H1 (cell line): ENCODE results near the gene ANAPC1. TPM values are rescaled to one million over a fixed set of nuclear protein-coding genes. Genes with fewer than 3 reads are reported as not detected.
"Not testable (repeated sequence)": the region's sequence is repeated elsewhere in the genome, so short reads cannot be mapped to it uniquely, and the experiment has no call there.

Experiments
- CTCF ChIA-PET: fragments of 300-600 bp; sonication (Branson Sonifier 250); formaldehyde crosslinking; loops from one replicate; lab custom pipeline; 2021; ENCODE audit not compliant: partially characterized antibody; lab: Charles Lee
- POLR2A ChIA-PET: fragments of 300-600 bp; sonication (Branson Sonifier 250); formaldehyde crosslinking; loops from one replicate; lab custom pipeline; 2021; ENCODE audit warnings: inconsistent platforms; ENCODE audit not compliant: partially characterized antibody; lab: Charles Lee
- DNase-seq, 2 experiments: peaks; one replicate each; pipeline versions ENCODE4 v3.0.0 to v3.0.0-alpha.2; 2010 to 2022; ENCODE audit warnings: low spot score in 2 of 2, low read depth in 1 of 2, mixed read lengths in 1 of 2
- FAIRE-seq: peaks from 2 replicates; lab custom pipeline; 2011; peaks lifted over from hg19 to GRCh38; lab: Jason Lieb, UNC
- H2AFZ ChIP-seq: 2 replicates; pipeline ENCODE4 v1.8.1; 2012; ENCODE audit warnings: low read length, inconsistent platforms
- H2AK5ac ChIP-seq: 2 replicates; pipeline ENCODE4 v1.6.1; 2013; ENCODE audit warnings: low read depth, low read length
- H2BK120ac ChIP-seq: replicated peaks from 2 replicates; pipeline ENCODE3; 2013; ENCODE audit warnings: low read depth, low read length, inconsistent platforms
- H2BK12ac ChIP-seq: 2 replicates; pipeline ENCODE4 v1.6.1; 2013; ENCODE audit warnings: low read depth, low read length
- H2BK15ac ChIP-seq: 2 replicates; pipeline ENCODE4 v1.6.1; 2013; ENCODE audit warnings: low read length
- H2BK20ac ChIP-seq: 2 replicates; pipeline ENCODE4 v1.6.1; 2013; ENCODE audit warnings: low read length
- H2BK5ac ChIP-seq: 2 replicates; pipeline ENCODE4 v1.6.1; 2013; ENCODE audit warnings: low read depth, low read length
- H3K14ac ChIP-seq: 2 replicates; pipeline ENCODE4 v1.6.1; 2013; ENCODE audit warnings: inconsistent platforms; ENCODE audit not compliant: insufficient read length
- H3K18ac ChIP-seq: 2 replicates; pipeline ENCODE4 v1.6.1; 2013; ENCODE audit warnings: low read length; ENCODE audit errors: extremely low read depth
- H3K23ac ChIP-seq: 2 replicates; pipeline ENCODE4 v1.6.1; 2013; ENCODE audit warnings: inconsistent platforms; ENCODE audit not compliant: insufficient read length
- H3K23me2 ChIP-seq: 2 replicates; pipeline ENCODE4 v1.6.1; 2013; ENCODE audit warnings: low read depth, low read length
- H3K27ac ChIP-seq: 2 replicates; pipeline ENCODE4 v1.6.1; 2011; ENCODE audit warnings: low read depth, low read length, inconsistent platforms
- H3K27me3 ChIP-seq, 4 experiments: replicated peaks in 1 of 4; 1 replicate in 1 of 4; 2 replicates in 3 of 4; pipeline versions ENCODE4 v1.6.1 to v1.8.1; 2011 to 2013; ENCODE audit warnings: low read length in 3 of 4, mild to moderate bottlenecking in 3 of 4, inconsistent platforms in 2 of 4, mixed read lengths in 2 of 4, moderate library complexity in 1 of 4; ENCODE audit not compliant: control insufficient read depth in 3 of 4, insufficient read depth in 3 of 4; ENCODE audit errors: extremely low read depth in 1 of 4
- H3K36me3 ChIP-seq, 4 experiments: 2 replicates each; pipeline versions ENCODE4 v1.6.1 to v1.8.1; 2011 to 2013; ENCODE audit warnings: mild to moderate bottlenecking in 4 of 4, low read length in 3 of 4, moderate library complexity in 2 of 4, control low read depth in 1 of 4, inconsistent platforms in 1 of 4; ENCODE audit not compliant: insufficient read depth in 4 of 4, control insufficient read depth in 2 of 4
- H3K4ac ChIP-seq: replicated peaks from 2 replicates; pipeline ENCODE3; 2013; ENCODE audit warnings: low read length, low read depth, mixed read lengths, inconsistent platforms; ENCODE audit not compliant: insufficient read length
- H3K4me1 ChIP-seq, 4 experiments: replicated peaks in 1 of 4; 1 replicate in 1 of 4; 2 replicates in 3 of 4; pipeline versions ENCODE4 v1.6.1 to v1.8.1; 2011 to 2013; ENCODE audit warnings: low read length in 3 of 4, inconsistent platforms in 2 of 4, mixed read lengths in 1 of 4; ENCODE audit not compliant: insufficient read depth in 4 of 4, control insufficient read depth in 3 of 4
- H3K4me2 ChIP-seq, 2 experiments: 2 replicates each; pipeline versions ENCODE4 v1.6.1 to v1.8.1; 2011 to 2013; ENCODE audit warnings: low read depth in 2 of 2, low read length in 2 of 2, control low read depth in 1 of 2, inconsistent platforms in 1 of 2, mild to moderate bottlenecking in 1 of 2; ENCODE audit not compliant: insufficient read depth in 1 of 2
- H3K4me3 ChIP-seq, 4 experiments: fragments of 200-600, 300-600 bp in 1 of 4; sonication (generic), shearing (Covaris generic), sonication (Bioruptor Twin) in 1 of 4; 2 replicates each; pipeline versions ENCODE4 v1.5.1 to v1.8.1; 2011 to 2016; ENCODE audit warnings: low read length in 4 of 4, low read depth in 3 of 4, control low read depth in 2 of 4, inconsistent platforms in 2 of 4, mild to moderate bottlenecking in 2 of 4, mixed read lengths in 1 of 4, moderate library complexity in 1 of 4; ENCODE audit not compliant: insufficient read depth in 2 of 4; ENCODE audit errors: extremely low read depth in 1 of 4
- H3K56ac ChIP-seq: replicated peaks from 2 replicates; pipeline ENCODE3; 2013; ENCODE audit warnings: low read depth, mild to moderate bottlenecking, mixed read lengths, low read length, inconsistent platforms; ENCODE audit not compliant: insufficient read length
- H3K79me1 ChIP-seq: 2 replicates; pipeline ENCODE4 v1.6.1; 2013; ENCODE audit warnings: low read depth, low read length, control low read depth
- H3K79me2 ChIP-seq, 2 experiments: 2 replicates each; pipeline versions ENCODE4 v1.6.1 to v1.8.1; 2012 to 2013; ENCODE audit warnings: low read length in 2 of 2, mild to moderate bottlenecking in 2 of 2, inconsistent platforms in 1 of 2; ENCODE audit not compliant: insufficient read depth in 2 of 2, control insufficient read depth in 1 of 2
- H3K9ac ChIP-seq, 4 experiments: replicated peaks in 1 of 4; 1 replicate in 1 of 4; 2 replicates in 3 of 4; pipeline versions ENCODE4 v1.6.1 to v1.8.1; 2011 to 2013; ENCODE audit warnings: low read depth in 3 of 4, low read length in 3 of 4, control low read depth in 2 of 4, mild to moderate bottlenecking in 2 of 4, moderate library complexity in 2 of 4, inconsistent platforms in 1 of 4; ENCODE audit errors: extremely low read depth in 1 of 4
- H3K9me3 ChIP-seq, 2 experiments: 2 replicates each; pipeline versions ENCODE4 v1.6.1 to v1.8.1; 2012 to 2013; ENCODE audit warnings: mild to moderate bottlenecking in 2 of 2, moderate library complexity in 2 of 2, control low read depth in 1 of 2, inconsistent platforms in 1 of 2, low read depth in 1 of 2, low read length in 1 of 2, mixed read lengths in 1 of 2; ENCODE audit not compliant: insufficient read depth in 2 of 2
- H4K20me1 ChIP-seq, 2 experiments: replicated peaks in 1 of 2; 2 replicates each; pipeline versions ENCODE3 to v1.8.1; 2011 to 2013; ENCODE audit warnings: inconsistent platforms in 2 of 2, low read length in 2 of 2, mild to moderate bottlenecking in 1 of 2; ENCODE audit not compliant: insufficient read depth in 2 of 2, control insufficient read depth in 1 of 2
- H4K5ac ChIP-seq: 2 replicates; pipeline ENCODE4 v1.6.1; 2013; ENCODE audit warnings: low read length, low read depth, mixed read lengths, inconsistent platforms; ENCODE audit not compliant: insufficient read length
- H4K8ac ChIP-seq: 2 replicates; pipeline ENCODE4 v1.8.0; 2013; ENCODE audit warnings: mild to moderate bottlenecking, moderate library complexity, low read length, inconsistent platforms; ENCODE audit not compliant: insufficient read depth; ENCODE audit errors: extremely low read depth
- H4K91ac ChIP-seq: replicated peaks from 2 replicates; pipeline ENCODE3; 2013; ENCODE audit warnings: low read length, mixed read lengths, inconsistent platforms; ENCODE audit not compliant: insufficient read length
- WGBS, 2 experiments: shearing (Covaris generic) in 1 of 2; methylation state at CpG; one replicate each; pipeline versions ENCODE4 v1.1.6 to v1.1.7; 2013 to 2015; ENCODE audit warnings: low lambda C conversion rate in 2 of 2, mixed read lengths in 2 of 2, inconsistent platforms in 1 of 2, low coverage in 1 of 2, missing lambda C conversion rate in 1 of 2; ENCODE audit not compliant: insufficient replicate concordance in 2 of 2, insufficient coverage in 1 of 2, insufficient read length in 1 of 2; ENCODE audit errors: extremely low coverage in 1 of 2, missing lambda C conversion rate in 1 of 2; 5-methylcytosine and 5-hydroxymethylcytosine counted together
- polyA plus RNA-seq, 7 experiments: library from polyadenylated mRNA; depleted of rRNA in 3 of 7; stranded (reverse) in 5 of 7; unstranded in 2 of 7; fragments of >200 nt in 5 of 7; fragments of 200-250 nt in 2 of 7; gene quantifications; 1 replicate in 5 of 7; 2 replicates in 1 of 7; 4 replicates in 1 of 7; pipeline versions ENCODE4 v1.2.1 to v1.2.3, GENCODE V29; 2011 to 2013; ENCODE audit warnings: missing spikeins in 2 of 7, mixed read lengths in 2 of 7
- total RNA-seq: library from RNA; stranded (reverse); fragmentation: NEBNext Ultra II Directional; extraction: Animal tissue kit (Norgen Biotek cat#: 25700); gene quantifications from 2 replicates; pipeline ENCODE4 v1.2.1, GENCODE V29; 2021

Gene ANAPC1
- total and polyA plus RNA-seq, 2 of the 8 experiments (the other 6 are each of a cell fraction or from before 2014, with no cell fraction given) = 46.6 to 107 TPM

DNA sequence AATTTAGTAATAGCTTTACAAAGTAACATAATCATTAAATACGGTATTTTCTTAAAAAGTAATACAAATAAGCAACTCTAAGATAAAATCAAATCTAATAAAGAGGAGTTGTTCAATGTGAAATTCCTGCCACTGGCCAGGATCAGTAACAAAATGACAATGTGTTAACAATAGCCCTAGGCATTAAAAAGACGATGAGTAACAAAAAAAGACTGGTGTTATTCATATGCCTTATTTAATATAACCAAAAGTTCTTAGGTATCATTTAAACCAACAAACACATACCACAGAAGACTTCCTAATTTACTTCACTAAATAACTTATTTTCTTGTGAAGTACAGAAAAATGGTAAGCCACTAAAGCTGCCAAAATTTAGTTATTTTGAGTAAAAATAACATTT, 11.2 kb downstream of the ANAPC1 start:
- H3K36me3 ChIP-seq = peaks cover 2 to 30% (median 8%) of the 10 kb centered on the region in 4 experiments; a peak in 5 of 8 replicates
- CTCF ChIA-PET, H2AFZ ChIP-seq, H2BK12ac ChIP-seq, H3K4me3 ChIP-seq, H3K56ac ChIP-seq, H3K9ac ChIP-seq, H3K79me1 ChIP-seq, H2BK120ac ChIP-seq, H2BK15ac ChIP-seq, DNase-seq, H2BK5ac ChIP-seq, H3K4ac ChIP-seq, H3K23me2 ChIP-seq, H4K20me1 ChIP-seq, POLR2A ChIA-PET, H3K79me2 ChIP-seq, H4K5ac ChIP-seq, H3K4me1 ChIP-seq, H4K91ac ChIP-seq, H3K18ac ChIP-seq, H3K27me3 ChIP-seq, H4K8ac ChIP-seq, H3K27ac ChIP-seq, H2AK5ac ChIP-seq, H2BK20ac ChIP-seq, H3K4me2 ChIP-seq, H3K14ac ChIP-seq, H3K9me3 ChIP-seq, H3K23ac ChIP-seq: not testable (repeated sequence)
- FAIRE-seq = peak; percentile 68
- 92% methylated on average over 2 of the region's 2 CpGs; no CpG with 5 or more reads in 1 of the 2 experiments for WGBS, 2 experiments

DNA sequence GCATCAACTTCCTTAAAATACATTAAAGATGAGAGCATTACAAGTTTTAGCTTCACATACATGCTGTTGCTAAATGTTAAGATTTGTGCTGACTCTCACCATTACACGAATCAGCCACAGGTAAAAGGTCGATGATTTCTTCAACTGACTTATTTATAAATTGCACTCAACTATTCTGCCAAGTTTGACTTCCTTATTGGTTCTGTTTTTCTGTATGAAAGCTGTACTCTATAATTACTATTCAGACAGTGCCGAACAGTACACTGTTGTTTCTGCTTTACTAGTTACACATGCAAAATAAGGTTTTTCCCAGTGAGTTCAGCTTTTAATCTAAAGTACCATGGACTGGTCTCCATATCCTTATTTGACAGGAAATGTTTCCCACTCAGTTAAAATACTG, 18.9 kb downstream of the ANAPC1 start:
- 44% methylated on average over 1 of the region's 3 CpGs; no CpG with 5 or more reads in 1 of the 2 experiments for WGBS, 2 experiments
- H3K4ac ChIP-seq = not testable (repeated sequence)

More for the DNA sequence above, 18.9 kb downstream of the ANAPC1 start:
- H3K79me1 ChIP-seq, H2AFZ ChIP-seq, H2BK15ac ChIP-seq, H3K27ac ChIP-seq, DNase-seq, H3K18ac ChIP-seq, H3K27me3 ChIP-seq, H3K4me2 ChIP-seq, H3K9ac ChIP-seq, H2BK12ac ChIP-seq, H4K20me1 ChIP-seq, H2BK120ac ChIP-seq, H3K4me3 ChIP-seq, CTCF ChIA-PET, H3K79me2 ChIP-seq, H2AK5ac ChIP-seq, POLR2A ChIA-PET, H3K9me3 ChIP-seq, H2BK5ac ChIP-seq, FAIRE-seq, H3K23ac ChIP-seq, H4K5ac ChIP-seq, H3K23me2 ChIP-seq, H4K8ac ChIP-seq, H3K4me1 ChIP-seq, H4K91ac ChIP-seq, H2BK20ac ChIP-seq, H3K56ac ChIP-seq, H3K14ac ChIP-seq: not testable (repeated sequence)
- H3K36me3 ChIP-seq = peaks cover 0 to 17% (median 6%) of the 10 kb centered on the region in 4 experiments; a peak in 3 of 8 replicates
